ENCODE results near the gene ALOX5.

The ALOX5 gene

DNA sequence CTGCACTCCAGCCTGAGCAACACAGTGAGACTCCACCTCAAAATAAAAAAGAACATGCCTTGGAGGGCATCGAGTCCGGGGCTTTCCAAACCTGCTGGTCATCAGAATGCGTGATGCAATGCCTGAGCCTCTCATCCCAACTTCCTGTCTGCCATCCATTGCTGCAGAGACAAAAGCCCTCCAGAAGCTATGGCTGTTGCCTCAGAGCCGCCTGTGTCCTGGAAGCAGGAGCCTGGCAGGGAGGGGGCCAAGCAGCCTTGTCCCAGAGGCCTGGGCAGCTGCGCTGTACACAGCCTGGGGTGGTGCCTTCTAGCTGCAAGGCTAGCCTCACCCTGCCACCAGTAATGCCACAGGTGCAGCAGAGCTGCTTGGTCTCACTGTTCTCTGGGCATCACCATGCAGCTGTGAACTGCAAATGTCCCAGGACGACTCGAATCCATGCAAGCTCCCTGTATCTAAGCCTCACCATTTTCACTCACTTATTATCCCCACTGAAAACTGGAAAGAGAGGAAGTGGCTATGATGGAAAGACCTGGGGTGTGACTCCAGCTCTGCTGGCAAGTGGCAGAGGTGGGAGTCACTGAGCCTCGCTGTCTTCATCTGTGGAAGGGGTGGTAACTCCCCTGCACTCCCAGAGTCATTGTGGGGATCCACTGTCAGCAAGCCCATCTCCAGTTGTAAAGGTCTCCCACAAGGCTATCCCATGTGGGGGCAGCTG lies 7.0 kb downstream of the ALOX5 start:
- TF ChIP-seq, protein P1, sequence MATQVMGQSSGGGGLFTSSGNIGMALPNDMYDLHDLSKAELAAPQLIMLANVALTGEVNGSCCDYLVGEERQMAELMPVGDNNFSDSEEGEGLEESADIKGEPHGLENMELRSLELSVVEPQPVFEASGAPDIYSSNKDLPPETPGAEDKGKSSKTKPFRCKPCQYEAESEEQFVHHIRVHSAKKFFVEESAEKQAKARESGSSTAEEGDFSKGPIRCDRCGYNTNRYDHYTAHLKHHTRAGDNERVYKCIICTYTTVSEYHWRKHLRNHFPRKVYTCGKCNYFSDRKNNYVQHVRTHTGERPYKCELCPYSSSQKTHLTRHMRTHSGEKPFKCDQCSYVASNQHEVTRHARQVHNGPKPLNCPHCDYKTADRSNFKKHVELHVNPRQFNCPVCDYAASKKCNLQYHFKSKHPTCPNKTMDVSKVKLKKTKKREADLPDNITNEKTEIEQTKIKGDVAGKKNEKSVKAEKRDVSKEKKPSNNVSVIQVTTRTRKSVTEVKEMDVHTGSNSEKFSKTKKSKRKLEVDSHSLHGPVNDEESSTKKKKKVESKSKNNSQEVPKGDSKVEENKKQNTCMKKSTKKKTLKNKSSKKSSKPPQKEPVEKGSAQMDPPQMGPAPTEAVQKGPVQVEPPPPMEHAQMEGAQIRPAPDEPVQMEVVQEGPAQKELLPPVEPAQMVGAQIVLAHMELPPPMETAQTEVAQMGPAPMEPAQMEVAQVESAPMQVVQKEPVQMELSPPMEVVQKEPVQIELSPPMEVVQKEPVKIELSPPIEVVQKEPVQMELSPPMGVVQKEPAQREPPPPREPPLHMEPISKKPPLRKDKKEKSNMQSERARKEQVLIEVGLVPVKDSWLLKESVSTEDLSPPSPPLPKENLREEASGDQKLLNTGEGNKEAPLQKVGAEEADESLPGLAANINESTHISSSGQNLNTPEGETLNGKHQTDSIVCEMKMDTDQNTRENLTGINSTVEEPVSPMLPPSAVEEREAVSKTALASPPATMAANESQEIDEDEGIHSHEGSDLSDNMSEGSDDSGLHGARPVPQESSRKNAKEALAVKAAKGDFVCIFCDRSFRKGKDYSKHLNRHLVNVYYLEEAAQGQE (IDR thresholded peaks at IDR 0.05; ENCODE audit: insufficient read depth in 1 of 2, low read depth in 2 of 2, low read length in 2 of 2) = no peak
- TF ChIP-seq POLR2AphosphoS5 (IDR thresholded peaks at IDR 0.05; ENCODE audit: low read depth, low read length) (no peak), SIN3A (IDR thresholded peaks at IDR 0.05; ENCODE audit: borderline replicate concordance, insufficient read depth, low read length) (no peak), FOXP2 (optimal IDR thresholded peaks at IDR 0.05; ENCODE audit: borderline replicate concordance, extremely low read depth, extremely low read length, insufficient read depth) (no peak), TAF1 (IDR thresholded peaks at IDR 0.05; ENCODE audit: borderline replicate concordance, insufficient read depth, low read length) (no peak)

DNA sequence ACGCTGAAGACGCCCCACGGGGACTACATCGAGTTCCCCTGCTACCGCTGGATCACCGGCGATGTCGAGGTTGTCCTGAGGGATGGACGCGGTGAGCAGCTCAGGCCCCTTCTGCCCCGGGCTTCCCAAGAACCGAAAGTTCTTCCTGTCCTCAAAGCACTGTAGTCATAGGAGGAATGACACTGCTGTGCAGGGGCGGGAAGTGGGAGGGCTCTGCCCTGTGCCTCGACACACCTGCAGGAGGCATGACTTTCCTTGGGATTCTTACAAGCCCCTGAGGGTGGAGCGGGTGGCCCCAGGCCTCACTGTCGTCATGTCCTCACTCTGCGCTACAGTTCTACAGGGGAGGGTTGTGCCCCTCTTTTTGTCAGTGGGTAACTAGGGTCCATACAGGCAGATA lies 8.6 kb downstream of the ALOX5 start:
- TF ChIP-seq POLR2AphosphoS5 (IDR thresholded peaks at IDR 0.05; ENCODE audit: low read depth, low read length) (no peak), SIN3A (IDR thresholded peaks at IDR 0.05; ENCODE audit: borderline replicate concordance, insufficient read depth, low read length) (no peak), TAF1 (IDR thresholded peaks at IDR 0.05; ENCODE audit: borderline replicate concordance, insufficient read depth, low read length) (no peak), FOXP2 (optimal IDR thresholded peaks at IDR 0.05; ENCODE audit: borderline replicate concordance, extremely low read depth, extremely low read length, insufficient read depth) (no peak)
- TF ChIP-seq, protein P1 (IDR thresholded peaks at IDR 0.05; ENCODE audit: insufficient read depth in 1 of 2, low read depth in 2 of 2, low read length in 2 of 2) = no peak

DNA sequence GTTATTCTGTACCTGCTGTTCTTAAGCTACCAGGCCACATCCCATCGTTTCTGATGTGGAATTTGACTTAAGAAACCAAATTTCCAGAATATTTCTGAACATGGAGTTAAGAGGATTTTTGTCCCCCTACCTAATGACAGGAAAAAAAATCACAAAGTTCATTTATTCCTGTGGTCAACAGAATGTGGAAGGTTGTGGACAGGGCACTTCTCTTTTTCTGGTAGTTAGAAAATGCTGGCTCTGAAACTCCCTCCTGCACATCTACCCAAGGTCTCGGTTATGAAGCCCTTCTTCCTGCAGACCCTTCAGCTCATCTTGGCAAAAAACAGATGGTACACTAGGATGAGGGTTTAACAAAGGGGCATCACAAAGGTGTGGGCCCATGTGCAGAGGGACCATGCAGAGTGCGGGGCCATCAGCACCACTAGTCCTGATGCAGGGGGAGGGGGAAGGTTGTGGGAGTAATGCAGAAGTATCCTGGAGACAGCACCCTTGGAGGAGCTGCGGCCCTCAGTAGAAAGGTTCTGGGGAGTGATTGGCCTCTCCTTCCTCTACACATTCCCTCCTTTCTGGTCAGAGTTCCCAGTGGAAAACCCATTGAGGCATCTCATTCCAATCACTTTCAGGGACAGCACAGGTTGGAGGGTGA lies 9.8 kb downstream of the ALOX5 start:
- TF ChIP-seq SIN3A (IDR thresholded peaks at IDR 0.05; ENCODE audit: borderline replicate concordance, insufficient read depth, low read length) = no peak
- no peak for TF ChIP-seq TAF1 (IDR thresholded peaks at IDR 0.05; ENCODE audit: borderline replicate concordance, insufficient read depth, low read length)
- TF ChIP-seq, protein P1 (IDR thresholded peaks at IDR 0.05; ENCODE audit: insufficient read depth in 1 of 2, low read depth in 2 of 2, low read length in 2 of 2) = no peak
- TF ChIP-seq FOXP2 (optimal IDR thresholded peaks at IDR 0.05; ENCODE audit: borderline replicate concordance, extremely low read depth, extremely low read length, insufficient read depth) = no peak
- no peak for TF ChIP-seq POLR2AphosphoS5 (IDR thresholded peaks at IDR 0.05; ENCODE audit: low read depth, low read length)

DNA sequence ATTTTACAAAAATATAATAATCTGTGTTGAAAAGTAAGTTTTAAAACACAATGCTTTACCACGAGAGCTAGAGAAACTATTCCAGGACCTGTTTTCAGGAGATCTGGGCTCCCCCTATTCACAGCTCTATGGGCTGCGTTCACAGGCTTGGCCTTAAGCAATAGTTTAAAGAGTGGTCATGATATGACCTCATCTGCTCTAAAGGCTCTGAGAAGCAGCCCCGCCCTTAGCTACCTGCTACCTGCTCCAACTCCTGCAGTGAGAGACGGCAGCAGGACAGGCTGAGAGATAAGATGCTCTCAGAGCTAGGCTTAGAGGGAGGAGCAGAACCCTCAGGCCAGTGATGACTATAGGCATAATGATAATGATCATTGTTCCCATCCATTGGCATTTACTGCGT lies 12.6 kb downstream of the ALOX5 start:
- TF ChIP-seq TAF1 (IDR thresholded peaks at IDR 0.05; ENCODE audit: borderline replicate concordance, insufficient read depth, low read length) = no peak
- TF ChIP-seq, protein P1 (IDR thresholded peaks at IDR 0.05; ENCODE audit: insufficient read depth in 1 of 2, low read depth in 2 of 2, low read length in 2 of 2) = no peak
- no peak for TF ChIP-seq FOXP2 (optimal IDR thresholded peaks at IDR 0.05; ENCODE audit: borderline replicate concordance, extremely low read depth, extremely low read length, insufficient read depth)
- TF ChIP-seq SIN3A (IDR thresholded peaks at IDR 0.05; ENCODE audit: borderline replicate concordance, insufficient read depth, low read length) = no peak
- TF ChIP-seq POLR2AphosphoS5 (IDR thresholded peaks at IDR 0.05; ENCODE audit: low read depth, low read length) = no peak
